HG03565 (cell line): ENCODE measurements around the gene AHRR.
"Not testable (repeated sequence)": the region's sequence is repeated elsewhere in the genome, so short reads cannot be mapped to it uniquely, and the experiment has no call there.

ENCODE experiments used
- ATAC-seq: cut with Tn5 transposase; IDR thresholded peaks from one replicate; pipeline ENCODE4 v1.9.1; 2021; ENCODE audit warnings: mild to moderate bottlenecking, moderate library complexity; ENCODE audit not compliant: unreplicated experiment

Gene AHRR

GRCh38 chr5:305050-305449, 16.5 kb upstream of the AHRR start:
- no peak for ATAC-seq

- ATAC-seq = no peak
Measured at GRCh38 chr5:305459-305858, 16.1 kb upstream of the AHRR start.

- ATAC-seq = no peak
Measured at GRCh38 chr5:306011-306805, 15.3 kb upstream of the AHRR start.

GRCh38 chr5:307306-307705, 14.2 kb upstream of the AHRR start:
- no peak for ATAC-seq

- no peak for ATAC-seq
Measured at GRCh38 chr5:307794-308579, 13.5 kb upstream of the AHRR start.

- no peak for ATAC-seq
Measured at GRCh38 chr5:308672-309271, 12.7 kb upstream of the AHRR start.

- ATAC-seq = not testable (repeated sequence)
Measured at GRCh38 chr5:309831-310230, 11.7 kb upstream of the AHRR start.

GRCh38 chr5:310516-310915, 11.0 kb upstream of the AHRR start:
- no peak for ATAC-seq

GRCh38 chr5:310941-311434, 10.5 kb upstream of the AHRR start:
- ATAC-seq = no peak

GRCh38 chr5:311963-312362, 9.6 kb upstream of the AHRR start:
- no peak for ATAC-seq

- ATAC-seq = no peak
Measured at GRCh38 chr5:312845-313244, 8.7 kb upstream of the AHRR start.

GRCh38 chr5:313265-313664, 8.2 kb upstream of the AHRR start:
- no peak for ATAC-seq

GRCh38 chr5:313806-314376, 7.6 kb upstream of the AHRR start:
- no peak for ATAC-seq

- ATAC-seq = no peak
Measured at GRCh38 chr5:314676-315487, 6.6 kb upstream of the AHRR start.

GRCh38 chr5:315488-316209, 5.9 kb upstream of the AHRR start:
- no peak for ATAC-seq

- ATAC-seq = no peak
Measured at GRCh38 chr5:316210-317085, 5.1 kb upstream of the AHRR start.

GRCh38 chr5:317086-317811, 4.3 kb upstream of the AHRR start:
- peak; percentile 74 for ATAC-seq

- no peak for ATAC-seq
Measured at GRCh38 chr5:318341-318897, 3.1 kb upstream of the AHRR start.
